ENCODE measurements around the gene U2AF1L4.
"Not testable (repeated sequence)": the region's sequence is repeated elsewhere in the genome, so short reads cannot be mapped to it uniquely, and the experiment has no call there.

U2AF1L4 gene

GRCh38 chr19:35739275-35740107, 5.7 kb downstream of the U2AF1L4 start:
- DNase-seq, result no peak

- no peak for DNase-seq
Measured at GRCh38 chr19:35738887-35739229, 6.4 kb downstream of the U2AF1L4 start.

GRCh38 chr19:35738021-35738886, 7.0 kb downstream of the U2AF1L4 start:
- no peak for DNase-seq

- DNase-seq, result no peak
Measured at GRCh38 chr19:35736913-35737886, 8.0 kb downstream of the U2AF1L4 start.

GRCh38 chr19:35734889-35735288, 10.3 kb downstream of the U2AF1L4 start:
- DNase-seq, result no peak

- DNase-seq, result no peak
Measured at GRCh38 chr19:35734273-35734672, 10.9 kb downstream of the U2AF1L4 start.

GRCh38 chr19:35733180-35734125, 11.8 kb downstream of the U2AF1L4 start:
- no peak for DNase-seq

- no peak for DNase-seq
Measured at GRCh38 chr19:35732540-35733179, 12.6 kb downstream of the U2AF1L4 start.

GRCh38 chr19:35731779-35732405, 13.3 kb downstream of the U2AF1L4 start:
- no peak for DNase-seq

GRCh38 chr19:35731353-35731752, 13.9 kb downstream of the U2AF1L4 start:
- no peak for DNase-seq

GRCh38 chr19:35730326-35730725, 14.9 kb downstream of the U2AF1L4 start:
- no peak for DNase-seq

GRCh38 chr19:35729763-35730162, 15.5 kb downstream of the U2AF1L4 start:
- no peak for DNase-seq

GRCh38 chr19:35729021-35729420, 16.2 kb downstream of the U2AF1L4 start:
- DNase-seq, result no peak

GRCh38 chr19:35727956-35728706, 17.1 kb downstream of the U2AF1L4 start:
- DNase-seq, result no peak

GRCh38 chr19:35727053-35727955, 17.9 kb downstream of the U2AF1L4 start:
- no peak for DNase-seq

GRCh38 chr19:35725216-35725861, 19.9 kb downstream of the U2AF1L4 start:
- DNase-seq, result no peak

GRCh38 chr19:35724560-35724959, 20.7 kb downstream of the U2AF1L4 start:
- no peak for DNase-seq

GRCh38 chr19:35724132-35724531, 21.1 kb downstream of the U2AF1L4 start:
- DNase-seq, result not testable (repeated sequence)
